Breast epithelium (tissue), 3 donors: Measurements from ENCODE around the gene MYNN.

Experiments
- POLR2A ChIP-seq: fragments of 450-650 bp; IDR thresholded peaks from one replicate; pipeline ENCODE4 v1.6.1; 2016; ENCODE audit warnings: antibody characterized with exemption, mild to moderate bottlenecking, moderate library complexity
- POLR2AphosphoS5 ChIP-seq, 3 donors: sonication (generic); formaldehyde crosslinking; IDR thresholded peaks; one replicate each; pipeline ENCODE4 v1.6.1; 2017; ENCODE audit warnings: antibody characterized with exemption in 3 of 3
- TF ChIP-seq, protein P1 (sequence below), 3 donors: fragments of 450-650 bp; IDR thresholded peaks; one replicate each; pipeline ENCODE4 v1.5.1; 2016 to 2017; ENCODE audit warnings: antibody characterized with exemption in 3 of 3, mild to moderate bottlenecking in 3 of 3, moderate library complexity in 3 of 3

DNA sequence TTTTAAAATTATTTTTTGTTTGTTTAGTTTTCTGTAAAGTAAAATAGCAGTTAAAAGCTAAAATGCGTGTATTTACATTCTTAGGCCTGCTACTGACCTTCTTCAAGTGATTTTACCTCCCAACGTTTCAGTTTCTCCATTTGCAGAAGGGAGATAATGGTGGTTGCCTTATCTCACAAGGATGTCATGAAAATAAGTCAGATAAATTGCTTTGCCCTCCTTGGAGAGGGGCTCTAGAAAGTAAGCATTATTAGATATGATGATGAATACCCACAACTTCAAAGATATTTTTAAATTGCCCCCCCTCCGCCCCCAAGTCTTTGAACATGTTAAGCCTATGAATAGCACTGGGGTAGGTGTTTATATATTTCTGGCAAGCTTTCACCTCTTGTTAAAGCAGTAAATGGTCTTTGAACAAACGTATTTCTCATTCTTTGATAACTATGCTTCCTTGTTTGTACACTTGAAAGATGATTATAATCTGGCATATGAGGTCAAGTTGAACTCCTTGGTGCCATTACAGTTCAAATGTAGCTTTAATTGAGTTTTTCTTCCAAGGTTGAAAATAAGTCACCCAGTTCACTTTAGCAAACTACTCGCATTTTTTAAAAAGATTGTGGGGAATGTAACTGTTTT, 14.7 kb upstream of the MYNN start:
- TF ChIP-seq, protein P1, sequence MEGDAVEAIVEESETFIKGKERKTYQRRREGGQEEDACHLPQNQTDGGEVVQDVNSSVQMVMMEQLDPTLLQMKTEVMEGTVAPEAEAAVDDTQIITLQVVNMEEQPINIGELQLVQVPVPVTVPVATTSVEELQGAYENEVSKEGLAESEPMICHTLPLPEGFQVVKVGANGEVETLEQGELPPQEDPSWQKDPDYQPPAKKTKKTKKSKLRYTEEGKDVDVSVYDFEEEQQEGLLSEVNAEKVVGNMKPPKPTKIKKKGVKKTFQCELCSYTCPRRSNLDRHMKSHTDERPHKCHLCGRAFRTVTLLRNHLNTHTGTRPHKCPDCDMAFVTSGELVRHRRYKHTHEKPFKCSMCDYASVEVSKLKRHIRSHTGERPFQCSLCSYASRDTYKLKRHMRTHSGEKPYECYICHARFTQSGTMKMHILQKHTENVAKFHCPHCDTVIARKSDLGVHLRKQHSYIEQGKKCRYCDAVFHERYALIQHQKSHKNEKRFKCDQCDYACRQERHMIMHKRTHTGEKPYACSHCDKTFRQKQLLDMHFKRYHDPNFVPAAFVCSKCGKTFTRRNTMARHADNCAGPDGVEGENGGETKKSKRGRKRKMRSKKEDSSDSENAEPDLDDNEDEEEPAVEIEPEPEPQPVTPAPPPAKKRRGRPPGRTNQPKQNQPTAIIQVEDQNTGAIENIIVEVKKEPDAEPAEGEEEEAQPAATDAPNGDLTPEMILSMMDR (IDR thresholded peaks at IDR 0.05) = no peak
- TF ChIP-seq POLR2A (no peak), POLR2AphosphoS5 (IDR thresholded peaks at IDR 0.05) (no peak)
